GM21447 (cell line): ENCODE results near the gene STON2.
"Not testable (repeated sequence)": the region's sequence is repeated elsewhere in the genome, so short reads cannot be mapped to it uniquely, and the experiment has no call there.

Source experiments
- ATAC-seq: cut with Tn5 transposase; IDR thresholded peaks from one replicate; pipeline ENCODE4 v1.9.1; 2021; ENCODE audit not compliant: unreplicated experiment

STON2 gene

GRCh38 chr14:81272317-81272716 lies 127.8 kb downstream of the STON2 start:
- no peak for ATAC-seq

GRCh38 chr14:81269979-81270375 lies 130.1 kb downstream of the STON2 start:
- no peak for ATAC-seq

GRCh38 chr14:81269100-81269978 lies 130.8 kb downstream of the STON2 start:
- peak; percentile 81 for ATAC-seq

GRCh38 chr14:81268016-81268416 lies 132.1 kb downstream of the STON2 start:
- ATAC-seq, result no peak

- ATAC-seq, result no peak
Observed at GRCh38 chr14:81265636-81266169, 134.4 kb downstream of the STON2 start.

GRCh38 chr14:81264671-81265070 lies 135.5 kb downstream of the STON2 start:
- no peak for ATAC-seq

- ATAC-seq, result no peak
Observed at GRCh38 chr14:81263777-81264410, 136.2 kb downstream of the STON2 start.

- no peak for ATAC-seq
Observed at GRCh38 chr14:81261176-81261575, 138.9 kb downstream of the STON2 start.

- ATAC-seq, result no peak
Observed at GRCh38 chr14:81260732-81261131, 139.4 kb downstream of the STON2 start.

- ATAC-seq, result peak; percentile 63
Observed at GRCh38 chr14:81256289-81256960, 143.7 kb downstream of the STON2 start.

- no peak for ATAC-seq
Observed at GRCh38 chr14:81252278-81252677, 147.8 kb downstream of the STON2 start.

GRCh38 chr14:81247271-81247766 lies 152.8 kb downstream of the STON2 start:
- ATAC-seq, result no peak

GRCh38 chr14:81246461-81247270 lies 153.5 kb downstream of the STON2 start:
- no peak for ATAC-seq

GRCh38 chr14:81245771-81246170 lies 154.4 kb downstream of the STON2 start:
- ATAC-seq, result no peak

GRCh38 chr14:81244431-81244830 lies 155.7 kb downstream of the STON2 start:
- ATAC-seq, result not testable (repeated sequence)

GRCh38 chr14:81243499-81243898 lies 156.6 kb downstream of the STON2 start:
- no peak for ATAC-seq

GRCh38 chr14:81236849-81237248 lies 163.3 kb downstream of the STON2 start:
- not testable (repeated sequence) for ATAC-seq

- no peak for ATAC-seq
Observed at GRCh38 chr14:81236138-81236537, 164.0 kb downstream of the STON2 start.

- ATAC-seq, result no peak
Observed at GRCh38 chr14:81235096-81235495, 165.0 kb downstream of the STON2 start.

GRCh38 chr14:81234278-81234677 lies 165.8 kb downstream of the STON2 start:
- ATAC-seq, result no peak
